Stromal cell of bone marrow (primary cell): ENCODE results near the gene PFKL.

Experiments
- DNase-seq: peaks from one replicate; pipeline ENCODE4 v3.0.0-alpha.2; 2012; ENCODE audit warnings: low read depth

The PFKL gene

DNA sequence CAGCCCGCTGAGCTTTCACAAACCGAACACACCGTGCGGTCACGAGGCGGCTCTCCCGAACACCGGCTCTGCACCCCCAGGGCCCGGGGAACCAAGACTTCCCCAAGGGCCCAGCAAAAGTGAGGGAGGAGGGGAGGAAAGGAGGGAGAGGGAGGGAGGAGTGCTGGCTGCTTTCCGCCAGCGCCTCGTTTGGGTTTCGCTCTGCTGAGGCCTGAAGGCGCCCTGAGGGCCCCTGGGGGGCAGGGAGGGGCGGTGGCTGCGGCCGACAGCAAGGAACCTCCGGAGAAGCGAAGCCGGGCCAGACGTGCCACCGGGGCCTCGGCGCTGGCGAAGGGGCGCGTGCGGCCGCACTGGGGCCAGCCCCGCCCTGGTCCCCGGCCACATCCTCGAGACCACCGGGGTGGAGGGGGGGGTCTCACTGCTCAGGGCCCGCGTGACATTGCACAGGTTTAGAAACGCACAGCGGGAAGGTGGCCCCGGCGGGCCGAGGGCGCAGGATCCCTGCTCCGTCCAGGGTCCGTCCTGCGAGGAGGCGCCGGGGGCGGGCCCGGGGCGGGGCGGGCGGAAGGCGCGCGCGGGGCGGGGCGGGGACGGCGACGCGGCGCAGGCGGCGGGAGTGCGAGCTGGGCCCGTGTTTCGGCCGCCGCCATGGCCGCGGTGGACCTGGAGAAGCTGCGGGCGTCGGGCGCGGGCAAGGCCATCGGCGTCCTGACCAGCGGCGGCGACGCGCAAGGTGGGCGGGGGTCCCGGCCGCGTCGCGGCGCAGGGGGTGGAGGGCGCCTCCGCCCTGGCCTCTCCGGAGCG is at the start of gene PFKL:
TSS of gene PFKL (plus strand) at position 596 of the 804 bp plus-strand sequence. CDS start at position 649, 53 bp downstream.
- DNase-seq = no peak

DNA sequence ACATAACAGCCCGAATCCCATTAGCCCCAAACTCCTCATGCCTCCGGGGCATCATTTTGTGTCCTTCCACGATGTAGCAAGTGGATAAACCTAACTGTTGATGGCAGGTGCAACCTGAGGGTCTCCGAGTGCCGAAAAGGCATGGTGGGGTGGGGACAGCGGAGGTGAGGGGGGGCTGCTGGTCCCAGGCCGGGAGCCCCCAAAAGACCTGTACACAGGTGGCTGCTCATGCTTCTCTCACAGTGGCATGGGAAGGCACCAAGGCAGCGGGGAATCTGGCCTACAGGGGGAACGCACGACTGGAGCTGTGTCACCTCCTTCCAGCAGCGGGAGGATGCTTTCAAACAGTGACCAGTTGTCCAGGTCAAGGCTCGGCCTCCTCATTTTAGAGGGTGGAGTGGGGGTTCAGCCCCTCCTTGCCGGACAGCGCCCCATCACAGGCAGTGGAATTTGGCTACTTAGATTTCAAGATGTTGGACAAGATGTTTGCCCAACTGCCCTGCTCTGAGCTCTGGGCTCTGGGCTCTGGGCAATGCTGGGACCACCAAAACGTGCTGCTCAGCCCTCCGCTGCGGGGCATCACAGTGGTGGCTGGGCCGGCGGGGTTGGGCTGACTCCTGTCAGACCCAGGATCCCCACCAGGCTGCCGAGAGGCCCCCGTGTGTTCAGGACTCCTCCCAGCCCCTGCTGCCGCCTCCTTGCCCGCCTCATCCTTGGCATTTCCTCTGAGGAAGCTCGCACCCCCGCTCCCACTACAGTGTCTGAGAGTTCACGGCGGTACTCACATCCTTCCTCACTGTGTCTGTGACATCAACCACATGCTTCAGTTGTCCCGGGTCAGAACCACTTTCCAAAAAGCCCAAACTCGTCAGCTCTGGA is 45.8 kb upstream of the PFKL start:
- no peak for DNase-seq

DNA sequence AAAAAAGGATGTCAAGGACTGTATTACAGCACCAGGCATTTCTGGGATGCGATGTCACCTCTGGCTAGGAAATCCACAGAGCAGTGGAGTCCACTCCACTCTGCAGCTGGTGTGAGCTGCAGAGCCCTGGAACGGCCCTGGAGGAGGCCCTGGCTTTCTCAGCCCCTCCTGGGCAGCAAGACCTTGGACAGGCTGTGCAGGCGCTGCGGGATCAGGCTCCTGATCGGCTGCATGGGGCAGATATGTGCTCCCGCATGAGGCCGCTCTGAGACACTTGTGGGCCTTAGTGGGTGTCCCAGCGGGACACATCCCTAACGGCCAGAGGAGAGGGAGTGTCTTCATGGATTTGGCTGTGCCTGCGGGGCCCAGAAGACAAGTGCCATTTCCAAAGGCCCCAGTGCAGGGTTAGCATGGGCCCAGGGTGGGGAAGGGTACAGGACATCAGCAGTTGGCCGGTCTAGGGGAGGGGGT is 44.3 kb upstream of the PFKL start:
- no peak for DNase-seq

DNA sequence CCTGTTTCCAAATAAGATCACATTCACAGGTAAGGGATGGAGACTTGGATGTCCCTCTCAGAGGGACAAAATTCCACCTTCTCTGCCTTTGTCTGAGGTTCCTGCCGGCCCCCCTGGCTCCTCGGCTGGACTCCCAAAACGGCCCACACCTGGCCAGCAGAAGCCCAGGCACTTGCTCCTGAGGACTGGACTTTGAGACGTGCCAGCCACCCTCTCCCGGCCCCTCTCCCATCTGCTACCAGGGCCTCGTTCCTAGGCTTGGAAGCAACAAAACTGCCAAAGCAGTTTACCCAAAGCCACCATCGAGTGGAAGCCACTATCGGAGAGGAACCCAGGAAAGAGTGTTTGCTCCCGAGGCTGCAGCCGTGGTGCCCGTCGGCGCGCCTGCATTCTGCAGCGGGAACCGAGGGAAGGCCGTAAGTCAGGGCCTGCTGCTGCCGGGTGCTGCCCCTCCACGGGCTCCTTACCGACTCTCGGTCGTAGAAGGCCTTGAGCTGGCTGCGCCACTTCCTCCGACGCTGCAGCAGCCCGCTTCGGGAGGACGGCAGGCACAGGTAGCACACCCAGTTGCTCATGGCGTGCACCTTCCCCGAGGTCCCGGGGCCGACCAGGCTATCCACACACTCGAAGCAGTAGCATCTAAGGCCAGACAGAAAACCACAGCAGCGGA is 41.7 kb upstream of the PFKL start:
- no peak for DNase-seq

DNA sequence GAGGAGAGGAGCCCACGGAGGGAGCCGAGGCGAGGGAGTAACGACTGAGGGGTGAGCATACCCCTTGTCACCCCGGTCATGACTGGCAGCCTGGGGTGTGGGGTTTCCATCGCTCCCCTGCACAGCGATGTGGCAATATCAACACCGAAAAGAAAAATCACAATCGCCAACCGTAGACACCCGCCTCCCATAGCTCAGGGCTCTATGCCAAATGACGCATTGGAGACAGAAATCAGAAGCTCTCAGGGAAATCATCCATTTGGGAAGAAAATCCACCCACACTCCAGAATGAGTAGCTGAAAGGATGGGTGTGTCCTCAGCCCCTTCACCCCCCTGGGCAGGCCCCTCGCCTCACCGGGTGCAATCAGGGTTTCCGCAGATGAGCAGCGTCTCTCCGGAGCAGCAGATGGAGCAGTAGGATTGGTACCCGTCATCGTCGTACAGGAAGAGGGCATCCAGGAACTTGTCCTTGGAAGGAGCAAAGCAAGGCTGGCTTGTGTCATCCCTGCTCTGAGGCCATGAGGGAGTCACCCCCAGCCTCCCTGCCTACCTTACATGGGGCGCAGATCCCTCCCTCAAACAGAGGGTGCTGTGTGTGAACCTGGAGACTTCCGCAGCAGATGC is 40.7 kb upstream of the PFKL start:
- no peak for DNase-seq

DNA sequence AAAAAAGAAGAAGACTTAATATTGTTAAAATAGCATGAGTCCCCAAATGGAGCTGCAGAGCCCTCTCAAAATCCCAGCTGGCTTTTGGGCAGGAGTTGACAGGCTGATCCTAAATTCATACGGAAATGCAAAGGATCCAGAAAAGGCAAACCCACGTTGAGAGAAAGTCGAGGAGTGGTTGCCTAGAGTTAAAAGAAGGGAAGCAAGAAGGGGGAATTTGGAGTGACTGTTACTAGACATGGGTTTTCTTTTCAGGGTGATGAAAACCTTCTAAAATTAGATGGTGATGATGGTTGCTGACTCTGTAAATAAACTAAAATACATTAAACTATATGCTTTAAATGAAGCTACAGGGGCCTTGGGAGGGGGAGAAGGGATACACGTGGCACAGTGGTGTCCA is 39.8 kb upstream of the PFKL start:
- no peak for DNase-seq

DNA sequence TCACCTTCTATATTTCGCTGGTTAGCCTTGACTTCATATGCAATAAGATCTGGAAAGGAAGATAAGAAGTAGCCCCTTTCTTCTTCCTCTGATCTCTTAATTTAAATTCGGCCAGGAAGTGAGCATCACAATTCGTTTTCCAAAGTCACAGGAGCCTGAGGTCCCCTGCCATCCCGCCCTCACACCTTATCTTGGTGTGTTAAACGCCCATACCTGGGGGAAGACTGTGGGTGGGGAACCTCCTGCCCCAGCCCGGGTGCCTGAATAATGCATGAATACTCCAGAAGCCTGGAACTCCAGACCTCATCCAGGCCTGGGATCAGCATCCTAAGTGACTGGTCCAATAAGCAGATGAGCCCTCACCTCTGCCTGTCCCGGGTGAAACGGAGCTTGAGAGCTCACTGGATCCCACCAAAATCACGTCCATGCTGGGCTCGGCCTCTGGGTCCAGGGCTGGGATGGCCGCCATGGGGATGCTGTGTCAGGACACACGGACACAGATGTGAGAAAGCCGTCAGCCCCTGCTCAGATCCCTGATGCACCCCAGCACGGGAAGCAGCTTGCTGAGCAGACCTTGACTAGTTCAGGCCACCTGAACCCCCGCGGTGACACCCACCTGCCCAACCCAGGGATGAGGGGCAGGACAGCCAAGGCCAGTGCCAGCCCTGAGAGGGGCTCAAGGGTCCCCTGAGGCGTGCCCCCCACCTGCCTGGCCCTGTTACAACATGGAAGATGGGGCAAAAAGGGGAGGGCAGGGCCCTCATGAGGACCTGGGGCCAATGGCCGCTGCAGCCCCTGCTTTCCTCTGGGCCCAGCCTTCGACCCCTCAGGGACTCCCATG is 38.8 kb upstream of the PFKL start:
- no peak for DNase-seq

DNA sequence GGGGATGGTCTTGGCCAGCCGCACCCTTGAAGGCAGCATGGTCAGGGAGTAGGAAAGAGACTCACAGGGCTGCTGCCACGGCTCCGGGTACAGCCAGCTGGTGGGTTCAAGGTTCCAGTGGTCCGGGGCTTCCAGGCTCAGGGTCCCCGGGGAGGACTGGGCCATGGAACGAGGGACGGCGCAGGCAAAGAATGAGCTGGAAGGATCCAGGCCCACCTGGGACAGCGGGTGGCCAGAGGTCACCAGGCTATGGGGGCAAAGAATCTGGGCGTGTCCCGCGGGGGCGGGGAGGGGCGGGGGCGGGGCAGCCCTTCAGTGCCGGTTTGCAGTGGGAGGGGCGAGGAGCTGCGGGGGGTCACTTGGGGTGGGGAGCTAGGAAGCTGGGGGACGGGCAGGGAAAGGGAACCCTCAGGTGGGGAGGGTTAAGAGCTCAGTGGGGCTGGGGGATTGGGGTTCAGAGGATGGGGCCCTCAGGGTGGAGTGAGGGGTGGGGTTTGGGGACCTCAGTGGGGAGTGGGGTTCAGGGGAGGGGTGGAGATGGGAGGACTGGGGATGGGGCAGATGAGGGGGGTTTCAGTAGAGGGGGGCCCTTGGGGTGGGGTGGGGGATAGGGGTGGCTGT is 38.1 kb upstream of the PFKL start, which contains the start of gene DNMT3L:
TSS of gene DNMT3L (minus strand) at position 223 of the 621 bp plus-strand sequence. CDS start 638 bp downstream, outside the sequence.
- DNase-seq = no peak

DNA sequence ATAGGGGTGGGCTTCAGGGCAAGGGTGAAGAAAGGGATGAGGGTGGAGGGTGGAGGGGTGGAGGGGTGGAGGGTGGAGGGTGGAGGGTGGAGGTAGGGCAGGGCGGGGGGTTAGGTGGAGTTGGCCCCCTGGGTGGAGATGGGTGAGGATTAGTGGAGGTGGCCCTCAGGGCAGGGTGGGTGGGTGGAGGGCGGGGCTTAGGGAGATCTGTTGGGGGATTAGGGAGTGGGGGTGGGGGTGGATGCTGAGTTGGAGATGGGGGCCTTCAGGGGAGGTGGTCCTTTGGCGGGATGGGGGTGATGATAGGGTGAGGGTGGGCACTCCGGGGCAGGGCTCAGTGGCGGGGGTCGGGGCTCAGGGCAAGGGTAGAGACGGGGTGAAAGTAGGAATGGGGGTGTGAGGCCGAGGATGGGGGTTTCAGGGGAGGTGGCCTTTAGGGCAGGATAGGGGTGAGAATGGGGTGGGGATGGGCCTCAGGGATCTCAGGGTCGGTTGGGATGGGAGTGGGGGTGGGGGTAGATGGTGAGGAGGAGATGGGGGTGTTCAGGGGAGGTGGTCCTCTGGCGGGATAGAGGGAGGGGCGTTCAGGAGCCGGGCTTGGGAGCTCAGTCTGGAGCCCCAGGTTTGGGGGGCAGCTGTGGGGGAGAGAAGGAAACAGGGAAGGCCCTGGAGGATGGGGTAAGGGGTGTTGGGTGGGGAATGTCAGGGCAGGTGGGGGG is 37.4 kb upstream of the PFKL start:
- no peak for DNase-seq

DNA sequence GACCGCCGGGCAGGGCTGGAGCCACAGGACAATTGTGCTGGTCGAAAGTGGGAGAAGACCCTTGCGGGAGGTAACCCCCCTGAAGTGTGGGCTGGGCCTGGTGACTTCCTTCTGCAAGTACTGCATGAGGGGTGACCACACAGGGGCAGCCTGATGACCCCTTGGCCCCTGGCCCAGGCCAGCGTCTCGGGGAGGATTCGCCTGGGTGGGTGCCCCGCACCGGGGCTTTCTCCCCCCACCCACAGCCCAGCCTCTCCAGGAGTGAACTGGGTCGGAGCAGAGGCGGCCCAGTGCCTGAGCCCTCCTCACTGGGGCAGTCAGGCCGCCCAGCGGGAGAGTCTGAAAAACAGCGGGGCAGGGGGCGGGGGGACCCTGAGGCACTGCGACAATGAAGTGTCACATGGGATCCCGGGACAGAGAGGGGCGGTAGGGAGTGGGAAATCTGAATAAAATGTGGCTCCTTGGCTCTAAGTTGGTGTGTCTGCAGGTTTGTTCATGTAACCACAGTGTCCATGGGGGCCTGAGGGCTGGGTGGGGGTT is 36.6 kb upstream of the PFKL start:
- no peak for DNase-seq

DNA sequence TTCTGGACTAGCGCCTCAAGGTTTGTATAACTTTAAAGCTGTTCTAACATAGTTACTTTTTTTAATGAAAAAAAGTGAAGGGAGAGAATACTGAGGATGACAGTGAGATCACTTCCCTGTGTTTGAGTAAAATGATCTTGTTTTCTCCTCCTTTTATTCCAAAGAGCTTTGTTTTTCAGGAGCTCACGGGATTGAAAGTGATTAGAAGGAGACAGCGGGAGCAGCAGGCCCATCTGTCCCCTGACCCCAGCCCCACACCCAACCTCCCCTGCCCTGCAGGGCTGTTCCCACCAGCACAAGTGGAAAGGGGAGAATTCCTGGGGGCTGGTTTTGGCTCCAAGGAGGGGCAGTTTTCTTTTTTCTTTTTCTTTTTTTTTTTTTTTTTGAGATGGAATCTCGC is 36.1 kb upstream of the PFKL start:
- no peak for DNase-seq

DNA sequence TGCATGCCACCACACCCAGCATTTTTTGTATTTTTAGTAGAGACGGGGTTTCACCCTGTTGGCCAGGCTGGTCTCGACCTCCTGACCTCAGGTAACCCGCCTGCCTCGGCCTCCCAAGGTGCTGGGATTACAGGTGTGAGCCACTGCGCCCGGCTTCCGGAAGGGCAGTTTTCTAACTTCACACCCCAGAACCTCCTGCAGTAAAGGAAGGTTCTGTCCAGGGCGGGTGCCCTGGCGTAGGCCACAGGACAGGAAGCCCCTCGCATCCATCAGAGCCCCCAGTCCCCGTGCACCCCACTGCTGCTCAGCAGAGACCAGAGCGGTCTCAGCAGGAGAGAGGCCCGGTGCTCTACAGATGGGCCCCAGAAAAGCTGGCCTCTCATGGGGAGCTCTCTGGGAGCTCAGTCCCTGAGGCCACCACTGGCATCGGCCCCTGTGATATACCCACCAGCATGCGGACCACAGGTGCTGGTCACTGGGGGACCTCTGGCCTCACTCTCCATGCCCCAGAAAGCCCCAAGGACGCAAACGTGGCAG is 34.1 kb upstream of the PFKL start:
- DNase-seq = no peak

DNA sequence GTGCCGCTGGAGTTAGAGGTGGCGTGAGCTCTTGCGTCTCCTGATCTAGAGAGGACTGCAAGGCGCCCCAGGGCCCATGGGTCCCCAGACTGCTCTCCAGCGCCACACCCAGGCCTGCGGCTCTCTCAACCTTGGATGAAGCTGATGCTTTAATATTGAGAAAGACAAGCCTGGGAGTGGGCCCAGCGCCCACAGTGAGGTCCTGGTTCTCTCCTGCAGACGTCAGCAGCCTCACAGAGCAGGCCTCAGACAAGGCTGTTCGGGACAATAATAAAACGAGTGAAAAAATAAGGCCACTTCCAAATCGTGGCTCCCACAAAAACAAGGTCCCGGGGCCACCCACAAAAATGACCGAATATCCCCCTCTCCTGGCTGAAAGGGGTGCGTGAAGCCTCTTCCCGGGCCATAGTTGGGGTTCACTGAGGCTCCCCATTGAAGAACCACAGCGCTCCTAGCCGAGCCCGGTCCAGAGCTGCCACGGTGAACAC is 32.2 kb upstream of the PFKL start:
- no peak for DNase-seq

DNA sequence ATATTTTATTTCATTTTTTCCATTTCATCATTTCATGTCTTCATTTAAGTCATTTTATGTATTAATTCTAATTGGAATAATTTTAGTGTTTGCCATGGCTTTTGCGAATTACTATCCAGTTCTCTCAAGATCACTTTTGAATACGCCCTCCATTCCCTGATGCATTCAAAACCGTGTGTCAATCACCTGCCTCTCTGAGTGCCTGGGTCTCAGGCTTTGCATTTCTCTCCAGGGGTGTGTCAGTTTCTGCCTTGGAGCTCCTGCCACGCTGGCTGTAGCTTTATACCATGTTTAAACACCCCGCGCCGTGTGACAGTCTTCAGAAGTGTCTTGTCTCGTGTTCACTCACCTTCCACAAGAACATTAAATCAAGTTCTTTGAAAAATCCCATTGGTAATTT is 30.8 kb upstream of the PFKL start:
- no peak for DNase-seq

DNA sequence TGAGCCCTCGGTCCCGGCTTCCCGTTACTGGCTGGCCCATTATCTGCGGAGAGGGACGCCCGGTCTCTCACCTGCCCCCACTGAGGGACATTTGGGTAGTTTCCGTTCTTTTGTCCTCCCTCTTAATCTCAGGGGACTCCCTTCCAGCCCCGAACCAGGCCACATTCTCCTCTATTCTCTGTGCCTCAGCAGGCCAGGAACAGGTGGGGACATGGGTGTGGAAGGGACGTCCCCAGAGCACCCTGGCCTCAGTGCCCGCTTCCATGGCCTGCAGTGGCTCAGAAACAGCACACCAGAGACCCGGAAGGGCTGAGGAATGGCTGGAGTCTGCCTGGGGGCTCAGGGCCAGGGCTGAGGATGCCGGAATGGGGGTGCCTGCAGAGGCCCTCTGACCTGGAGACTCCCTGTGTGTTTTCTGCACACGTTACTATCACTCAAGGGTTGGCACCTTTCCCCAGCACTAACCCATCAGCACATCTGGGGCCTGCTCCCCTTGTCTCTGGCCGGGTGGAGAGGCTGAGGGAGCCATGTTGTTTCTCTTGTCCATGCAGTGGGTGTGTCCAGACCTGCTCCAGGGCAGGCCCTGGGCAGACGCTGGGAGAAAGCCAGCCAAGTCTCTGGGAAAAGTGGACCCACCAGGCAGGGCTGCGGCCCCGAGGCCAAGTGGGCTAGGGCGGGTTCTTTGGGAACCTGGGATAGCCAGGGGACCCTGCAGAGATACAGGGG is 28.1 kb upstream of the PFKL start:
- DNase-seq = no peak

DNA sequence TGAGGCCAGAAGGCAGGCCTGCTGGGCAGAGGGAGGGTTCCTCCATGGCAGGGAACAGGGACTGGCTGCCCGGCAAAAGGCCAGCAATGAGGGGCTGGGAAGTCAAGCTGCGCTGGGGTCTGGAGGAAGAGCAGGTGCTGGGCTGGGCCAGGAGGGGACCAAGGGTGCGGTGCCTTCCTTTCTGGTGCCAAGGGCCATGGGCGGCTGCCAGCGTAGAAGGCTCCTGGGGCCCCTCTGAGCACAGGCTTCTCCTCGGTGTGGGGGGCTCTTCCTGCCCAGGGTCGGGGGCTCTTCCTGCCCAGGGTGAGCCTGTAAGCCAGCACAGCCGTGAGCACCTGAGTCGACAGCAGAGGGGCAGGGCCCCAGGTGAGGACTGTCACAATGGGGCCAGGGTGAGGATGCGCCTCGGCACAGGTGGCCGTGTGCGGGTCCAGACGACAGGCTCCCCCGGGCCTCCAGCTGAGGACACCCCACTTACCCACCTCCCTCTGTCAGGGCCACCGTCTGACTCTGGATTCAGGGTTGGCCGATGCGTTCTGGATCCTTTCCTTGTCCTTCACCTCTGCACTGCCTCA is 27.5 kb upstream of the PFKL start:
- DNase-seq = no peak

DNA sequence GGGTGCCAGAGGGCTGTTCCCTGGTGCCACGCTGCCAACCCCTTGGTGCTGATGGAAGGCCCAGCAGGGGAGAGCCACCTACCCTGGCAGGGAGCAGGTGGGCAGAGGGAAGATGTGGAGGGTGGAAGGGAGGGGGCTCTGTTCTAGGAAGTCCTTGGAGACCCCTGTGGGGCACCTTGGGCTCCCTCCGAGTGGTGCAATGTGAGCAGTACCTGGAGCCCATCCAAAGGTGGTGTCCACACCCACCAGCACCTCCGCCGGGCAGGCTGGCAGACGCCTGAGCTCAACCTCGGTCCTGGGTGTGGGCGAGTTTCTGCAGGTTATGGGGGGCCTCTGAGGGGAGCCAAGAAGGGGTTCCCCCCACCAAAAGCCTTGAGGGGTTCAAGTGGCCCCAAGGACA is 26.8 kb upstream of the PFKL start:
- DNase-seq = no peak

DNA sequence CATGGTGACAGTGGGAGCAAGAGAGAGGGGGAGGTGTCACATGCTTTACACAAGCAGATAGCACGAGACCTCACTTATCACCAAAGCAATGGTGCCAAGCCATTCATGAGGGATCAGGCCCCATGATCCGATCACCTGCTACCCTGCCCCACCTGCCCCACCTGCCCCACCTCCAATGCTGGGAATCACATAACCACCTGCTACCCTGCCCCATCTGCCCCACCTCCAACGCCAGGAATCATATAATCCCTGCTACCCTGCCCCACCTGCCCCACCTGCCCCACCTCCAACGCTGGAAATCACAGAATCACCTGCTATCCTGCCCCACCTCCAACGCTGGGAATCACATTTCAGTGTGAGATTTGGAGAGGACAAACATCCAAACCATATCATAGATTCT is 24.8 kb upstream of the PFKL start:
- DNase-seq = no peak
